Neuronal stem cell (in vitro differentiated cells): Measurements from ENCODE around the gene PPP1R26.

Source experiments
- DNase-seq: peaks from one replicate; pipeline ENCODE4 v3.0.0-alpha.2; 2013; ENCODE audit warnings: low spot score
- H2AFZ ChIP-seq: one replicate; pipeline ENCODE4 v1.6.1; 2013; ENCODE audit warnings: mild to moderate bottlenecking, low read length, inconsistent platforms
- H2AK5ac ChIP-seq: 2 replicates; pipeline ENCODE4 v1.6.1; 2013; ENCODE audit warnings: low read depth, mild to moderate bottlenecking, inconsistent platforms, low read length, moderate library complexity, mixed read lengths
- H2BK120ac ChIP-seq: 2 replicates; pipeline ENCODE4 v1.6.1; 2013; ENCODE audit warnings: low read depth, mild to moderate bottlenecking, inconsistent platforms, low read length, moderate library complexity, mixed read lengths
- H2BK12ac ChIP-seq: one replicate; pipeline ENCODE4 v1.6.1; 2013; ENCODE audit warnings: low read length, inconsistent platforms
- H2BK15ac ChIP-seq: 2 replicates; pipeline ENCODE4 v1.6.1; 2013; ENCODE audit warnings: mild to moderate bottlenecking, low read length, inconsistent platforms, mixed read lengths
- H2BK5ac ChIP-seq: one replicate; pipeline ENCODE4 v1.6.1; 2013; ENCODE audit warnings: inconsistent platforms, mild to moderate bottlenecking, low read length, moderate library complexity
- H3K14ac ChIP-seq: one replicate; pipeline ENCODE4 v1.6.1; 2013; ENCODE audit warnings: low read length, inconsistent platforms
- H3K18ac ChIP-seq: 2 replicates; pipeline ENCODE4 v1.6.1; 2013; ENCODE audit warnings: low read length, inconsistent platforms
- H3K23ac ChIP-seq: 2 replicates; pipeline ENCODE4 v1.6.1; 2013; ENCODE audit warnings: low read depth, mild to moderate bottlenecking, mixed read lengths, low read length, inconsistent platforms; ENCODE audit not compliant: poor library complexity
- H3K27ac ChIP-seq: replicated peaks from 3 replicates; pipeline ENCODE4 v1.5.1; 2013; ENCODE audit warnings: low read length, inconsistent platforms
- H3K27me3 ChIP-seq, 3 experiments: 2 replicates each; pipeline ENCODE4 v1.6.1; 2013; ENCODE audit warnings: low read length in 3 of 3, mild to moderate bottlenecking in 2 of 3, inconsistent platforms in 1 of 3, low read depth in 1 of 3, mixed read lengths in 1 of 3, moderate library complexity in 1 of 3; ENCODE audit not compliant: control insufficient read depth in 3 of 3, insufficient read depth in 3 of 3
- H3K36me3 ChIP-seq, 2 donors: replicated peaks in 1 of 2; 2 replicates each; pipeline ENCODE4 v1.6.1; 2013; ENCODE audit warnings: low read length in 2 of 2; ENCODE audit not compliant: control insufficient read depth in 2 of 2, insufficient read depth in 2 of 2
- H3K4ac ChIP-seq: 2 replicates; pipeline ENCODE4 v1.6.1; 2013; ENCODE audit warnings: inconsistent platforms, mild to moderate bottlenecking, low read length, moderate library complexity
- H3K4me1 ChIP-seq, 2 donors: 1 replicate in 1 of 2; 2 replicates in 1 of 2; pipeline ENCODE4 v1.6.1; 2013; ENCODE audit warnings: low read length in 2 of 2, low read depth in 1 of 2; ENCODE audit not compliant: control insufficient read depth in 2 of 2, insufficient read depth in 1 of 2
- H3K4me2 ChIP-seq: one replicate; pipeline ENCODE4 v1.6.1; 2013; ENCODE audit warnings: mild to moderate bottlenecking, low read length, inconsistent platforms; ENCODE audit not compliant: insufficient read depth, poor library complexity, severe bottlenecking
- H3K4me3 ChIP-seq, 2 donors: 2 replicates each; pipeline ENCODE4 v1.5.1; 2013; ENCODE audit warnings: low read length in 2 of 2, mild to moderate bottlenecking in 2 of 2, inconsistent platforms in 1 of 2, moderate library complexity in 1 of 2
- H3K79me1 ChIP-seq: one replicate; pipeline ENCODE4 v1.6.1; 2013; ENCODE audit warnings: low read depth, mild to moderate bottlenecking, inconsistent platforms, low read length, moderate library complexity
- H3K9ac ChIP-seq: one replicate; pipeline ENCODE4 v1.6.1; 2013; ENCODE audit warnings: mild to moderate bottlenecking, low read depth, low read length, inconsistent platforms; ENCODE audit not compliant: poor library complexity
- H3K9me3 ChIP-seq, 2 donors: replicated peaks in 1 of 2; 2 replicates each; pipeline versions ENCODE3 to v1.6.1; 2013; ENCODE audit warnings: low read length in 2 of 2, mild to moderate bottlenecking in 2 of 2, inconsistent platforms in 1 of 2, low read depth in 1 of 2, mixed read lengths in 1 of 2, moderate library complexity in 1 of 2; ENCODE audit not compliant: control insufficient read depth in 2 of 2, insufficient read depth in 1 of 2
- H4K8ac ChIP-seq: one replicate; pipeline ENCODE4 v1.6.1; 2013; ENCODE audit warnings: low read depth, mild to moderate bottlenecking, inconsistent platforms, low read length, moderate library complexity
- H4K91ac ChIP-seq: one replicate; pipeline ENCODE4 v1.6.1; 2013; ENCODE audit warnings: low read length, low read depth, mild to moderate bottlenecking, inconsistent platforms; ENCODE audit not compliant: poor library complexity
- WGBS, 2 donors: extraction: QIAGEN DNeasy Blood & Tissue Kit; methylation state at CpG; one replicate each; pipeline ENCODE4 v1.1.7; 2013; ENCODE audit warnings: missing lambda C conversion rate in 2 of 2, mixed read lengths in 1 of 2; ENCODE audit not compliant: insufficient read length in 2 of 2, insufficient replicate concordance in 1 of 2; ENCODE audit errors: extremely low coverage in 2 of 2; 5-methylcytosine and 5-hydroxymethylcytosine counted together

PPP1R26 gene

DNA sequence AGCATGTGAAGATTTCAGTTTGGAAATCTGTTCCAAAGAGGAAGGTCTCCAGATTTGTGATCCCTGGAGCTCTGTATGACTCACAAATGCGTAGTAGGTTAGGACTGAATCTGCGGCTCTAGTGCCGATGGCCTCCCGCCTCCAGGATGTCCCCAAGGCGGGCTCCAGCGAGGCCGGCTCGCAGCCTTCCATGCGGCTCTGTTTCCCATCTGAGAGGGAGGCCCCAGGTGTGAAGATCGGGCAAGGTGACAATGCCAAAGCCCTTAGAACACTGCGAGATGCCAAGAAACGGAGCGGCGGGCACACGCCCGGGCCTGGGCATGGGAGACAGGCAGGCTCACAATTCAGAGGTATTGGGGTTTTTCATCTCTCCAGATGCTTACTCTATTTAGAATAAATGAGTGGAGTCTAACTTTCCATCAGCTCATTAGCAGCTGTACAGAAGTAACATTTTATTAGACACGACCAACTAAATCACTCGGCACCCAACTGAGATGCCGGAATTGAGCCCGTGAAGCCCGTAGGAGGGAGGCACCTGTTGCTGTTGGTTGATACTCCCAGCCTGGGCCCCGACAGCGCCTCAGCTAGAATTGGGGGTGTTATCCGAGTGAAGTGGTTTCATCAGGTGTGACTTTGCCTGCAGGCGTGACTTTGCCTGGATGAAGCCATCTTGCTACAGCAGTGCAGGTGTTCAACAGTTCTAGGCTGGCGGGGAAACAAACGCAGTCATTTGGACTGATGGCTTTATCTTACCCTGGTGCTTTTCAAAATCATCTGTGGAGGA is 13.5 kb downstream of the PPP1R26 start:
- Histone ChIP-seq H3K23ac (no peak overlapping the region), H2BK12ac (no peak overlapping the region), H3K9me3 (no peaks in the 10 kb centered on the region), H3K36me3 (peaks cover 11 to 16% of the 10 kb centered on the region in 2 donors), H3K27me3 (no peaks in the 10 kb centered on the region), H3K4ac (no peak overlapping the region), H4K91ac (no peak overlapping the region), H3K9ac (no peak overlapping the region), H3K79me1 (no peaks in the 10 kb centered on the region), H2BK120ac (no peak overlapping the region), H4K8ac (no peak overlapping the region), H2AK5ac (no peak overlapping the region), H3K4me2 (no peak overlapping the region), H3K18ac (no peak overlapping the region), H3K4me1 (no peaks in the 10 kb centered on the region), H3K4me3 (peak overlapping the region in 1 of 2 donors; percentile 30), H3K14ac (no peak overlapping the region), H2BK5ac (no peak overlapping the region), H2AFZ (no peak overlapping the region), H2BK15ac (no peak overlapping the region), H3K27ac (no peak overlapping the region)
- no CpG with 5 or more reads among the region's 27 CpGs for WGBS, 2 donors
- DNase-seq = no peak

DNA sequence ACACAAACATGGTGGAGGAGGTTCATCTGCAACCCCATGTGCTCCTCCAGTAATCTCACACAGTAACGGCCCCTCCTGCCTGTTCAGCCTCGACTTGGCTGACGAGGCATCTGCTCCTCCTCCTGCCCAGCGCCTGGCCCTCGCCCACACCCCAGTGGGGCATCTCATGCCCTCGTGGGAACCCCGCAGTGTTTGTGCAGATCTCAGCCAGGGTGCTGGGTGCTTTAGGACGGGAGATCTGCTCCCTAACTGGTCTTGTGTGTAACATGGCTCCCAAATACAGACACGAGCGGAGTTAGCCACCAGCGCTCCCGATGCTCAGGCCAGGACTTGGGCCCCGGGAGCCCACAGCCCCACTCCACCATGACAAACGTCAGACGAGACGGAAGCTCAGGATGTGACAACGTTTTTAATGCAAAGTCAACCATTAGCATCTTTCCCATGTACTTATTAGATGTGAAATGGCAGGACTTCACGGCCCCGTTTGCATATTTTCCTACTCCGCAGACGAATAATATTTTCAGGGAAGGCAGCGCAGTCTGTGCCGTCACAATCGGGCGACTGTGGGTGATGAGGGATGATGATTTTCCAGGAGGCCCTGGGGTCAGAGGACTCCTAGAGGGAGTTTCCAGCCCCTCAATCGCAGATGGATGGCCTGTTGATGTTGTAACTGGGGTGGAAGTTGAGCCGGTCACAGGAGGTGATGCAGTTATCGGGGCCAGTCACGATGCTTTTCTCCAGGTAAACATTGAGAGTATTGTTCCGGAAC is 15.4 kb downstream of the PPP1R26 start:
- Histone ChIP-seq H3K23ac (peak overlapping the region; percentile 18), H3K79me1 (no peaks in the 10 kb centered on the region), H4K8ac (no peak overlapping the region), H2BK120ac (no peak overlapping the region), H2AK5ac (no peak overlapping the region), H3K27me3 (no peaks in the 10 kb centered on the region), H3K9ac (peak overlapping the region; percentile 51), H3K36me3 (peaks cover 4 to 9% of the 10 kb centered on the region in 2 donors), H2BK12ac (peak overlapping the region; percentile 75), H2AFZ (no peak overlapping the region), H3K14ac (no peak overlapping the region), H3K4ac (no peak overlapping the region), H3K9me3 (no peaks in the 10 kb centered on the region), H3K4me2 (no peak overlapping the region), H2BK15ac (no peak overlapping the region), H3K27ac (no peak overlapping the region), H2BK5ac (no peak overlapping the region), H3K18ac (no peak overlapping the region), H4K91ac (no peak overlapping the region), H3K4me1 (peaks cover 0 to 2% of the 10 kb centered on the region in 2 donors), H3K4me3 (peak overlapping the region in 1 of 2 donors; percentile 58)
- WGBS, 2 donors = no CpG with 5 or more reads among the region's 30 CpGs
- no peak for DNase-seq

- peak overlapping the region; percentile 1 for H3K23ac ChIP-seq
- H3K14ac ChIP-seq = no peak overlapping the region
- H2AK5ac ChIP-seq = peak overlapping the region; percentile 2
- no peaks in the 10 kb centered on the region for H3K9me3 ChIP-seq
- H3K36me3 ChIP-seq = peaks cover 20 to 31% of the 10 kb centered on the region in 2 donors
- WGBS, 2 donors = no CpG with 5 or more reads among the region's 15 CpGs
- no peaks in the 10 kb centered on the region for H3K27me3 ChIP-seq
- no peak overlapping the region for H4K8ac ChIP-seq
- no peak overlapping the region for H2BK120ac ChIP-seq
- H2AFZ ChIP-seq = peak overlapping the region; percentile 98
- no peak overlapping the region for H3K18ac ChIP-seq
- H4K91ac ChIP-seq = no peak overlapping the region
- no peak overlapping the region for H3K27ac ChIP-seq
- H3K79me1 ChIP-seq = peaks cover 12% of the 10 kb centered on the region
- H2BK5ac ChIP-seq = no peak overlapping the region
- no peak overlapping the region for H2BK15ac ChIP-seq
- H2BK12ac ChIP-seq = no peak overlapping the region
- DNase-seq = no peak
- H3K4ac ChIP-seq = no peak overlapping the region
- H3K9ac ChIP-seq = no peak overlapping the region
- no peak overlapping the region for H3K4me2 ChIP-seq
- peaks cover 5 to 9% of the 10 kb centered on the region in 2 donors for H3K4me1 ChIP-seq
- peak overlapping the region in 1 of 2 donors; percentile 84 for H3K4me3 ChIP-seq
Measured at GRCh38 chr9:135498381-135499126, 19.0 kb downstream of the PPP1R26 start.
